ENCODE measurements around the gene ATOH8.

DNA sequence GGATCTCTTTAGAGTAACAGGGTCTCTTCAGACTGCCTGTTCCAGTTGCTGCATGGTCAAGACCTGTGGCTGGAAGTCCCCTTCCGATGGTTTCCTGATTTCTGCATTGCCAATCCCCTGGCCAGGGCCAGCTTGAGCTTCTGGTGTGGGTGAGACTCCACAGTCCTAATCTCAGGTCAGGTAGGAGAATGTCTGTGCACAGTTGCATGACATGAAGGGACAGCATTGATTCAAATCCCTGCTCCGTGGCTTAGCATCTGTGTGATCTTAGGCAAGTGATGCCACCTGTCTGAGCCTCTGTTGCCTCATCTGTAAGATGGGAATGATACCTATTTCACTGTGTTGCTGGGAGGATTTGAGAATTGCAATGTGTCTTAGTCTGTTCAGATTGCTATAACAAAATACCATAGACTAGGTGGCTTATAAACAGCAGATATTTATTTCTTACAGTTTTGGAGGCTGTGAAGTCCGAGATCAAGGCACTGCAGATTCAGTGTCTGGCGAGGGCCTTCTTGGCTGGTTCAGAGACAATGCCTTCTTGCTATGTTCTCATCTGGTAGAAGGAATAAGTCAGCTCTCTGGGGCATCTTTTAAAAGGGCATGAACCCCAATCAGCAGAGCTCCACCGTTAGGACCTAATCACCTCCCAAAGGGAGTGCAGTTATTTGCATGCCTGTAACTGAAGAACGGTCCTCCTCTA lies 66.2 kb downstream of the ATOH8 start:
- TF ChIP-seq ASH2L (IDR thresholded peaks at IDR 0.05; ENCODE audit: borderline replicate concordance, low read depth), result no peak
- TF ChIP-seq BHLHE40 (IDR thresholded peaks at IDR 0.05; ENCODE audit: borderline replicate concordance in 1 of 2, low read depth in 2 of 2, low read length in 1 of 2), result no peak
- no peak for TF ChIP-seq EP300 (IDR thresholded peaks at IDR 0.05; ENCODE audit: borderline replicate concordance in 1 of 2, control insufficient read depth in 1 of 2, low read depth in 2 of 2, low read length in 2 of 2)
- TF ChIP-seq RAD21 (IDR thresholded peaks at IDR 0.05; ENCODE audit: insufficient read depth, low read depth, low read length), result no peak
- TF ChIP-seq HDAC2 (IDR thresholded peaks at IDR 0.05), result no peak
